GM19455 (cell line): ENCODE data around the gene CCDC12.
"Not testable (repeated sequence)": the region's sequence is repeated elsewhere in the genome, so short reads cannot be mapped to it uniquely, and the experiment has no call there.

Source experiments
- ATAC-seq: cut with Tn5 transposase; IDR thresholded peaks from one replicate; pipeline ENCODE4 v1.9.1; 2021; ENCODE audit not compliant: unreplicated experiment

Gene CCDC12

GRCh38 chr3:46925585-46925934 is 51.0 kb downstream of the CCDC12 start:
- ATAC-seq, result no peak

GRCh38 chr3:46924921-46925584 is 51.5 kb downstream of the CCDC12 start:
- no peak for ATAC-seq

GRCh38 chr3:46923559-46924350 is 52.8 kb downstream of the CCDC12 start:
- ATAC-seq, result no peak

GRCh38 chr3:46922871-46923558 is 53.5 kb downstream of the CCDC12 start:
- ATAC-seq, result no peak

GRCh38 chr3:46922426-46922825 is 54.1 kb downstream of the CCDC12 start:
- no peak for ATAC-seq

- ATAC-seq, result no peak
Observed at GRCh38 chr3:46921871-46922271, 54.7 kb downstream of the CCDC12 start.

GRCh38 chr3:46921041-46921440 is 55.5 kb downstream of the CCDC12 start:
- no peak for ATAC-seq

GRCh38 chr3:46918634-46919033 is 57.9 kb downstream of the CCDC12 start:
- ATAC-seq, result no peak

GRCh38 chr3:46918202-46918601 is 58.3 kb downstream of the CCDC12 start:
- no peak for ATAC-seq

GRCh38 chr3:46917257-46917656 is 59.3 kb downstream of the CCDC12 start:
- ATAC-seq, result no peak

GRCh38 chr3:46916799-46917198 is 59.7 kb downstream of the CCDC12 start:
- no peak for ATAC-seq

GRCh38 chr3:46916278-46916677 is 60.3 kb downstream of the CCDC12 start:
- no peak for ATAC-seq

GRCh38 chr3:46915297-46915822 is 61.2 kb downstream of the CCDC12 start:
- ATAC-seq, result no peak

GRCh38 chr3:46914849-46915248 is 61.7 kb downstream of the CCDC12 start:
- ATAC-seq, result no peak

GRCh38 chr3:46913644-46914043 is 62.9 kb downstream of the CCDC12 start:
- no peak for ATAC-seq

- no peak for ATAC-seq
Observed at GRCh38 chr3:46912986-46913385, 63.6 kb downstream of the CCDC12 start.

- ATAC-seq, result not testable (repeated sequence)
Observed at GRCh38 chr3:46910914-46911313, 65.6 kb downstream of the CCDC12 start.

- no peak for ATAC-seq
Observed at GRCh38 chr3:46910166-46910760, 66.3 kb downstream of the CCDC12 start.

- no peak for ATAC-seq
Observed at GRCh38 chr3:46909535-46910161, 66.9 kb downstream of the CCDC12 start.

- no peak for ATAC-seq
Observed at GRCh38 chr3:46908986-46909534, 67.5 kb downstream of the CCDC12 start.
